ENCODE measurements around the gene TLCD3B. TPM values are rescaled to one million over a fixed set of nuclear protein-coding genes. Genes with fewer than 3 reads are reported as not detected.

Gene TLCD3B
- total and polyA plus RNA-seq, 9 of the 15 experiments (the other 6 are each of a cell fraction or from before 2014, with no cell fraction given): 0.10 to 0.52 (median 0.23) TPM; not detected in 4

DNA sequence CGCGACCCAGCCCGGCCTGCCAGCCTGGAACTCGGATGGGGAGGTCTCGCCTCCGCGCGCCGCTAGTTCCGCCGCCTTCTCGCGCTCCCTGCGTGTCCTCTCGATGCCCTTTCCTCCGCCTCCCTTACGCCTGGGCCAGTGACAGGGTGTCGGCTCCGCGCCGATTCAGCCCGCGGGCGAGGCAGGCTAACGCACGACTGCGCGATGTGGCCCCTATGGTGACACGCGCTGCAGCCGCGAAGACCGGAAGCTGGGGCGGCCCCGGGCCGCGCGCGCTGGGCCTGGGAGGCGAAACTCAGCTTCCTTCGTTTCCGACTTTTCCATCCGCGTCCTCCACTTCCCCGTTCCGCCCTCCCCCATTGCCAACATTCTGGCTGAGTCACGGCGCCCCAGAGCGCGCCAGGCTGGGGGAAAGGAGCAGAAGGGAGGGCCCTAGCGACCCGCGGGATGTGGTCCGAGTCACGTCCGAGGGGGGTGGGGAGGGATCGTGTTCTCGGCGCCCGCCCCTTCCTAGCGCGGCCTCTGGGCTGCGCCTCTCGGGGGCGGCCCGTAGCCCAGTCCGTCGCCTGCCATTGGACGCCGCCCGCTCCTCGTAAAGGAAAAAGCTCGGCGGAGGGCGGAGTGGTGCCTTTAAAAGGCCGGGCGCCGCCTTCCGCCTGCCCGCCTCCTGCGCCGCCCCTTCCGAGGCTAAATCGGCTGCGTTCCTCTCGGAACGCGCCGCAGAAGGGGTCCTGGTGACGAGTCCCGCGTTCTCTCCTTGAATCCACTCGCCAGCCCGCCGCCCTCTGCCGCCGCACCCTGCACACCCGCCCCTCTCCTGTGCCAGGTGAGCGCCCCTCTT lies 34.3 kb upstream of the TLCD3B start, which contains the start of gene ALDOA (continued):
- TF ChIP-seq ID3 (CRISPR knock-in tag; IDR thresholded peaks at IDR 0.05) (no peak), ID3 (tag; IDR thresholded peaks at IDR 0.05) (peak; percentile 90), CCAR2 (IDR thresholded peaks at IDR 0.05; ENCODE audit: low read depth, low read length) (no peak), TFAM (CRISPR knock-in tag; conservative IDR thresholded peaks at IDR 0.05) (no peak), KAT7 (CRISPR knock-in tag; IDR thresholded peaks at IDR 0.05; ENCODE audit: borderline replicate concordance) (no peak), TOE1 (IDR thresholded peaks at IDR 0.05; ENCODE audit: borderline replicate concordance) (peak; percentile 61; the same call in 1 of the 2 replicates), TOE1 (CRISPR knock-in tag; IDR thresholded peaks at IDR 0.05; ENCODE audit: borderline replicate concordance, low read depth) (0 out of 2 replicates have a peak, but pooled peaks have one; percentile 81), ZNF766 (CRISPR knock-in tag; conservative IDR thresholded peaks at IDR 0.05) (peak; percentile 52; the same call in 1 of the 2 replicates), SAP30 (IDR thresholded peaks at IDR 0.05; ENCODE audit: borderline replicate concordance, insufficient read depth, low read depth, low read length, poor library complexity, severe bottlenecking) (peak; percentile 86), ZNF239 (CRISPR knock-in tag; IDR thresholded peaks at IDR 0.05) (peak; percentile 46; the same call in 1 of the 2 replicates), THRAP3 (IDR thresholded peaks at IDR 0.05; ENCODE audit: borderline replicate concordance) (no peak), POU5F1 (IDR thresholded peaks at IDR 0.05; ENCODE audit: borderline replicate concordance, low read depth, low read length, partially characterized antibody) (peak; percentile 40), FIP1L1 (IDR thresholded peaks at IDR 0.05; ENCODE audit: low read depth, low read length, poor library complexity, severe bottlenecking) (peak; percentile 81), ZBTB49 (CRISPR knock-in tag; IDR thresholded peaks at IDR 0.05; ENCODE audit: borderline replicate concordance) (no peak), CEBPZ (IDR thresholded peaks at IDR 0.05; ENCODE audit: borderline replicate concordance, low read depth, low read length) (no peak), HEY1 (CRISPR knock-in tag; IDR thresholded peaks at IDR 0.05; ENCODE audit: borderline replicate concordance) (no peak)
- TF ChIP-seq, protein P1, sequence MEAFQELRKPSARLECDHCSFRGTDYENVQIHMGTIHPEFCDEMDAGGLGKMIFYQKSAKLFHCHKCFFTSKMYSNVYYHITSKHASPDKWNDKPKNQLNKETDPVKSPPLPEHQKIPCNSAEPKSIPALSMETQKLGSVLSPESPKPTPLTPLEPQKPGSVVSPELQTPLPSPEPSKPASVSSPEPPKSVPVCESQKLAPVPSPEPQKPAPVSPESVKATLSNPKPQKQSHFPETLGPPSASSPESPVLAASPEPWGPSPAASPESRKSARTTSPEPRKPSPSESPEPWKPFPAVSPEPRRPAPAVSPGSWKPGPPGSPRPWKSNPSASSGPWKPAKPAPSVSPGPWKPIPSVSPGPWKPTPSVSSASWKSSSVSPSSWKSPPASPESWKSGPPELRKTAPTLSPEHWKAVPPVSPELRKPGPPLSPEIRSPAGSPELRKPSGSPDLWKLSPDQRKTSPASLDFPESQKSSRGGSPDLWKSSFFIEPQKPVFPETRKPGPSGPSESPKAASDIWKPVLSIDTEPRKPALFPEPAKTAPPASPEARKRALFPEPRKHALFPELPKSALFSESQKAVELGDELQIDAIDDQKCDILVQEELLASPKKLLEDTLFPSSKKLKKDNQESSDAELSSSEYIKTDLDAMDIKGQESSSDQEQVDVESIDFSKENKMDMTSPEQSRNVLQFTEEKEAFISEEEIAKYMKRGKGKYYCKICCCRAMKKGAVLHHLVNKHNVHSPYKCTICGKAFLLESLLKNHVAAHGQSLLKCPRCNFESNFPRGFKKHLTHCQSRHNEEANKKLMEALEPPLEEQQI (IDR thresholded peaks at IDR 0.05): no peak

All from K562 (cell line).